K562 (cell line): Measurements from ENCODE around the gene SEPTIN12. TPM values are rescaled to one million over a fixed set of nuclear protein-coding genes. Genes with fewer than 3 reads are reported as not detected.

Source experiments
- ATAC-seq: fragments of 200-7000 bp; cut with Tn5 transposase; 3 replicates; pipeline ENCODE4 v1.9.1; 2020; ENCODE audit warnings: moderate library complexity
- BruUV-seq: library from RNA; stranded (reverse); fragments of 400-500 nt; replicated peaks from 2 replicates; lab custom pipeline; 2021; lab: Mats Ljungman, UMichigan
- CTCF ChIA-PET: fragments of 300-600 bp; formaldehyde crosslinking; extraction: SDS; loops from one replicate; lab custom pipeline; 2021; ENCODE audit warnings: low intra/inter-chr PET ratio; lab: Yijun Ruan, JAX
- POLR2A ChIA-PET: fragments of 300-600, 350-650 bp; sonication (Branson Sonifier 250); formaldehyde crosslinking; extraction: SDS; loops from one replicate; lab custom pipeline; 2021; ENCODE audit warnings: antibody characterized with exemption, inconsistent platforms; lab: Yijun Ruan, JAX
- DNase-seq, 4 experiments: peaks; one replicate each; pipeline versions ENCODE4 v3.0.0 to v3.0.0-alpha.2; 2011 to 2018; ENCODE audit warnings: low spot score in 3 of 4, mixed read lengths in 3 of 4; ENCODE audit errors: extremely low read depth in 1 of 4
- FAIRE-seq: peaks from 2 replicates; lab custom pipeline; 2011; peaks lifted over from hg19 to GRCh38; lab: Jason Lieb, UNC
- H2AFZ ChIP-seq: 2 replicates; pipeline ENCODE4 v1.6.0; 2011; ENCODE audit warnings: low read depth, low read length, control low read depth, inconsistent platforms
- H3K27ac ChIP-seq: fragments of 200-600 bp; 3 replicates; pipeline ENCODE4 v1.8.0; 2011; ENCODE audit warnings: low read depth, mild to moderate bottlenecking, control low read depth, inconsistent platforms, low read length, moderate library complexity, mixed read lengths; ENCODE audit errors: extremely low read depth
- H3K27me3 ChIP-seq, 2 experiments: fragments of 300-600 bp in 1 of 2; 2 replicates in 1 of 2; 3 replicates in 1 of 2; pipeline versions ENCODE4 v1.6.0 to v1.8.0; 2011; ENCODE audit warnings: inconsistent platforms in 2 of 2, low read length in 2 of 2, mild to moderate bottlenecking in 1 of 2, mixed read lengths in 1 of 2, moderate library complexity in 1 of 2; ENCODE audit not compliant: control insufficient read depth in 2 of 2, insufficient read depth in 2 of 2
- H3K36me3 ChIP-seq: fragments of 300-600 bp; 3 replicates; pipeline ENCODE4 v1.8.0; 2011; ENCODE audit warnings: mild to moderate bottlenecking, low read length, inconsistent platforms; ENCODE audit not compliant: control insufficient read depth, insufficient read depth
- H3K4me1 ChIP-seq, 2 experiments: fragments of 200-600 bp in 1 of 2; replicated peaks in 1 of 2; 2 replicates in 1 of 2; 3 replicates in 1 of 2; pipeline versions ENCODE4 v1.5.1 to v1.8.0; 2011; ENCODE audit warnings: inconsistent platforms in 2 of 2, low read length in 2 of 2, mild to moderate bottlenecking in 1 of 2, mixed read lengths in 1 of 2, moderate library complexity in 1 of 2; ENCODE audit not compliant: control insufficient read depth in 2 of 2, insufficient read depth in 2 of 2
- H3K4me2 ChIP-seq: 2 replicates; pipeline ENCODE4 v1.6.1; 2011; ENCODE audit warnings: low read length, control low read depth, inconsistent platforms, mixed read lengths; ENCODE audit not compliant: insufficient read depth
- H3K4me3 ChIP-seq: fragments of 200-600 bp; sonication (generic), shearing (Covaris generic); 2 replicates; pipeline ENCODE4 v1.5.1; 2016; ENCODE audit warnings: control low read depth, inconsistent platforms
- H3K79me2 ChIP-seq: fragments of 200-600 bp; 3 replicates; pipeline ENCODE4 v1.8.0; 2011; ENCODE audit warnings: low read length, inconsistent platforms; ENCODE audit not compliant: control insufficient read depth, insufficient read depth
- H3K9ac ChIP-seq, 2 experiments: 2 replicates each; pipeline versions ENCODE4 v1.6.0 to v1.6.1; 2011; ENCODE audit warnings: low read depth in 2 of 2, low read length in 2 of 2, control low read depth in 1 of 2, inconsistent platforms in 1 of 2, mild to moderate bottlenecking in 1 of 2, mixed read lengths in 1 of 2; ENCODE audit not compliant: insufficient read depth in 1 of 2
- H3K9me1 ChIP-seq: one replicate; pipeline ENCODE4 v1.6.0; 2011; ENCODE audit warnings: inconsistent platforms, mild to moderate bottlenecking, low read length, moderate library complexity; ENCODE audit not compliant: control insufficient read depth, insufficient read depth
- H3K9me3 ChIP-seq: replicated peaks from 2 replicates; pipeline ENCODE4 v1.5.1; 2011; ENCODE audit warnings: low read depth, low read length, inconsistent platforms; ENCODE audit not compliant: control insufficient read depth, insufficient read depth
- H4K20me1 ChIP-seq: replicated peaks from 2 replicates; pipeline ENCODE4 v1.6.1; 2011; ENCODE audit warnings: low read length, inconsistent platforms, mixed read lengths; ENCODE audit not compliant: control insufficient read depth, insufficient read depth
- CBX8 ChIP-seq: fragments of 200-600 bp; sonication (generic); IDR thresholded peaks from 2 replicates; pipeline ENCODE4 v1.6.1; 2012; ENCODE audit warnings: borderline replicate concordance, mixed run types, low read depth, mild to moderate bottlenecking, moderate library complexity, mixed read lengths, low read length, control low read depth, inconsistent platforms; ENCODE audit not compliant: poor library complexity, severe bottlenecking; ENCODE audit errors: extremely low read depth
- CHD4 ChIP-seq: fragments of 200-600 bp; sonication (generic); IDR thresholded peaks from 3 replicates; pipeline ENCODE4 v1.6.1; 2012; ENCODE audit warnings: low read depth, mild to moderate bottlenecking, mixed read lengths, low read length, inconsistent platforms; ENCODE audit not compliant: insufficient read depth, insufficient replicate concordance, poor library complexity, severe bottlenecking
- NKRF ChIP-seq: fragments of 450-650 bp; IDR thresholded peaks from 2 replicates; pipeline ENCODE4 v1.6.1; 2016; ENCODE audit warnings: borderline replicate concordance
- SRSF3 ChIP-seq: fragments of 200-400 bp; formaldehyde crosslinking; IDR thresholded peaks from 2 replicates; pipeline ENCODE4 v1.6.1; 2016; ENCODE audit warnings: mild to moderate bottlenecking, low read length, moderate library complexity; ENCODE audit not compliant: insufficient read depth
- WGBS: fragments of 100-300 bp; shearing (Covaris generic); methylation state at CpG from one replicate; pipeline ENCODE4 v1.1.6; 2016; ENCODE audit warnings: low coverage, mixed read lengths; ENCODE audit not compliant: insufficient coverage; ENCODE audit errors: missing lambda C conversion rate; 5-methylcytosine and 5-hydroxymethylcytosine counted together
- in situ Hi-C: fragments of 300-500 bp; cut with MboI; formaldehyde crosslinking; loops from 4 replicates; pipeline ENCODE4 v1.15.0; 2018; ENCODE audit warnings: inconsistent platforms, mixed read lengths
- intact Hi-C: fragments of 100-400 bp; cut with micrococcal nuclease; formaldehyde crosslinking; loops from 2 replicates; pipeline ENCODE4 v1.14.2; 2022
- polyA plus RNA-seq, 8 experiments: library from polyadenylated mRNA; depleted of rRNA in 4 of 8; stranded (reverse) in 5 of 8; unstranded in 3 of 8; fragments of >200 nt; fragmentation: Nextera tagmentation in 2 of 8; fragmentation: Illumina TruSeq in 1 of 8; extraction: Ambion mirVana in 2 of 8; extraction: Trizol in 1 of 8; gene quantifications; 2 replicates each; pipeline versions ENCODE4 v1.2.1 to v1.2.3, GENCODE V29; 2011 to 2014; ENCODE audit warnings: inconsistent platforms in 1 of 8, missing spikeins in 1 of 8
- total RNA-seq, 7 experiments: library from RNA; depleted of rRNA in 6 of 7; stranded (reverse); fragments of >200 nt in 6 of 7; fragmentation: Illumina TruSeq in 2 of 7; extraction: Trizol in 2 of 7; gene quantifications; 2 replicates each; pipeline versions ENCODE4 v1.2.1 to v1.2.3, GENCODE V29; 2011 to 2021; ENCODE audit warnings: low replicate concordance in 1 of 7

The SEPTIN12 gene
- total and polyA plus RNA-seq, 9 of the 15 experiments (the other 6 are each of a cell fraction or from before 2014, with no cell fraction given) = not detected

GRCh38 chr16:4798456-4798855 lies 10.3 kb upstream of the SEPTIN12 start:
- Histone ChIP-seq H3K4me1 (peaks cover 15 to 59% of the 10 kb centered on the region in 2 experiments), H3K27ac (no peak overlapping the region), H2AFZ (no peak overlapping the region), H3K27me3 (no peaks in the 10 kb centered on the region), H3K9me1 (no peaks in the 10 kb centered on the region), H3K4me3 (no peak overlapping the region), H3K36me3 (peaks cover 13% of the 10 kb centered on the region; the same call in 1 of the 3 replicates), H4K20me1 (no peaks in the 10 kb centered on the region), H3K9ac (no peak overlapping the region), H3K4me2 (no peak overlapping the region), H3K9me3 (no peaks in the 10 kb centered on the region), H3K79me2 (peaks cover 6% of the 10 kb centered on the region; the same call in 2 of the 3 replicates)
- WGBS = 77% methylated on average over 12 of the region's 16 CpGs
- intact Hi-C loops (no loop called here), in situ Hi-C loops (no loop called here)
- POLR2A ChIA-PET = interaction anchor here (0.8 kb wide), 1 partner anchor 30 kb away, joined by 3 read pairs; no protein-coding TSS in a partner anchor
- no peak for ATAC-seq
- FAIRE-seq = no peak
- no TSS peak for BruUV-seq
- no peak for TF ChIP-seq SRSF3
- CTCF ChIA-PET = no interaction called here
- no peak for DNase-seq

DNA sequence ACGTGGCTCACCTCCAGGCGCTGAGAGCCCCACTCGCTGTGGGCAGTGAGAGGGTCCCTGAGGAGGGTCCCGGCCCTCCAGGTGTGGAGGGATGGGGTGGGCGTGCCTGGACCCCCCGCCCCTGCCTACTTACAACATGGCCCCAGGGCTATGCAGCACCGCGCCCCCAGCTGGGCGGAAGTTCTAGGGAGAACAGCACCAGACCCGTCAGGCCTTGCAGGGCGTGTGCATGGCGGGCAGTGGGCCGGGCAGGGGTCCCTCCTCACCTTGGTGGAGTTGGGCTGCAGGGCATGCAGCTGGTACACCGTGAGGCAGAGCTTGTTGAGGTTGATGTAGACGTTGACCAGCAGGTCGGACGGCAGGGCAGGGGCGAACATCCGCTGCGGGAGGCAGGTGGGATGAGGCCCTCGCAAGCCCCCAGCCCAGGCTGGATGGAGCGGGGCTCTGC lies 9.7 kb upstream of the SEPTIN12 start:
- TF ChIP-seq NKRF = no peak
- no peak for TF ChIP-seq CBX8
- TF ChIP-seq CHD4 = no peak
- Histone ChIP-seq H3K27me3 (no peaks in the 10 kb centered on the region), H3K79me2 (peaks cover 6% of the 10 kb centered on the region; the same call in 1 of the 3 replicates), H3K36me3 (peaks cover 13% of the 10 kb centered on the region; the same call in 1 of the 3 replicates), H3K9me3 (no peaks in the 10 kb centered on the region), H3K4me2 (no peak overlapping the region), H3K27ac (no peak overlapping the region), H4K20me1 (no peaks in the 10 kb centered on the region), H3K4me1 (peaks cover 10 to 55% of the 10 kb centered on the region in 2 experiments; a peak in 4 of 5 replicates), H2AFZ (no peak overlapping the region), H3K4me3 (no peak overlapping the region), H3K9me1 (no peaks in the 10 kb centered on the region), H3K9ac (no peak overlapping the region; a peak in 1 of 4 replicates)
- ChIA-PET POLR2A (interaction anchor here (0.6 to 1.2 kb wide), 2 partner anchors 9 to 143 kb away, joined by 3 to 4 read pairs; partner anchors contain the start of gene SEPTIN12), CTCF (no interaction called here)
- intact Hi-C loops (no loop called here), in situ Hi-C loops (no loop called here)
- BruUV-seq = no TSS peak
- ATAC-seq (no peak), DNase-seq (no peak), FAIRE-seq (no peak)
- 91% methylated on average over 15 of the region's 22 CpGs for WGBS
